GM12892 (cell line): ENCODE measurements around the gene INPP5E.

ENCODE experiments used
- POLR2A ChIP-seq: IDR thresholded peaks from 2 replicates; pipeline ENCODE4 v1.6.1; 2011; ENCODE audit warnings: low read depth, low read length, control low read depth
- POLR2AphosphoS5 ChIP-seq: IDR thresholded peaks from 2 replicates; pipeline ENCODE4 v1.6.1; 2011; ENCODE audit warnings: low read depth, low read length, control low read depth

DNA sequence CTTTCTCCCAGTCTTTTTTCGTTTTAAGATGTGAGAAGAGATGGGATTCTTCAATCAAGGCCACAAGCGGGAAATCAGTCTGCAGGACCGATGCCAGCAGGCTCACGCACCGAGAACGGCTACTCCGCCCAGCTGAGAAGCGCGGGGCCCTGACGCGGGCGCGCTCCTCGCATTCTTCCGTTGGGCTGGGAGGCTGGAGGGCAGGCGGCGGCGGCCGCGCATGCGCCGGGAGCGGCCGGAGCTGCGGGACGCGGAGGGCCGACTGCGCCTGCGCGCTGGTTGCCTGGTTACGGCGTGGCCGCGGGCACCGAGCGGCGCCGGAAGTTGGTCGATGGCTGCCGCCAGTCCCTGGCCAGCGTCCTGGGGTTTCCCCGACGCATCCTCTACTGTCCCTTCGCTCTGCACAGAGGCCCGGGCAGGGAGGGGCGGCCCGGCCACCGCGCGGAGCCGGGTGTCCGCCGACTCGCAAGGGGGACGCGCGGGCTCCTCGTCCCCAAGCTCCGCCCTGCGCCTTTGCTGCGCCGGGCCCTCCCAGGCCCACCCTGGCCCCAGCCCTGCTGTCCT lies 44.0 kb upstream of the INPP5E start:
- TF ChIP-seq POLR2AphosphoS5 (no peak), POLR2A (peak; percentile 57)
